GM19467 (cell line): ENCODE results near the gene GRIK4.

ENCODE experiments used
- ATAC-seq: cut with Tn5 transposase; IDR thresholded peaks from one replicate; pipeline ENCODE4 v1.9.1; 2021; ENCODE audit warnings: mild to moderate bottlenecking, moderate library complexity; ENCODE audit not compliant: unreplicated experiment

Gene GRIK4

GRCh38 chr11:120827198-120827597 lies 315.6 kb downstream of the GRIK4 start:
- no peak for ATAC-seq

- ATAC-seq = no peak
Observed at GRCh38 chr11:120827820-120828219, 316.3 kb downstream of the GRIK4 start.

- ATAC-seq = no peak
Observed at GRCh38 chr11:120828847-120829246, 317.3 kb downstream of the GRIK4 start.

- ATAC-seq = no peak
Observed at GRCh38 chr11:120830085-120830620, 318.6 kb downstream of the GRIK4 start.

GRCh38 chr11:120832481-120833238 lies 321.1 kb downstream of the GRIK4 start:
- no peak for ATAC-seq

- no peak for ATAC-seq
Observed at GRCh38 chr11:120834686-120835210, 323.2 kb downstream of the GRIK4 start.

- peak; percentile 83 for ATAC-seq
Observed at GRCh38 chr11:120835601-120836228, 324.2 kb downstream of the GRIK4 start.

GRCh38 chr11:120837696-120838095 lies 326.1 kb downstream of the GRIK4 start:
- ATAC-seq = no peak

GRCh38 chr11:120839201-120839600 lies 327.7 kb downstream of the GRIK4 start:
- ATAC-seq = no peak

GRCh38 chr11:120839846-120840402 lies 328.4 kb downstream of the GRIK4 start:
- no peak for ATAC-seq

- ATAC-seq = no peak
Observed at GRCh38 chr11:120840661-120841060, 329.1 kb downstream of the GRIK4 start.

GRCh38 chr11:120841074-120841473 lies 329.5 kb downstream of the GRIK4 start:
- no peak for ATAC-seq

- ATAC-seq = no peak
Observed at GRCh38 chr11:120842195-120842594, 330.6 kb downstream of the GRIK4 start.

GRCh38 chr11:120853435-120853834 lies 341.9 kb downstream of the GRIK4 start:
- no peak for ATAC-seq

GRCh38 chr11:120854988-120855387 lies 343.4 kb downstream of the GRIK4 start:
- ATAC-seq = no peak

- no peak for ATAC-seq
Observed at GRCh38 chr11:120857508-120857907, 346.0 kb downstream of the GRIK4 start.

GRCh38 chr11:120858740-120859139 lies 347.2 kb downstream of the GRIK4 start:
- ATAC-seq = no peak

- no peak for ATAC-seq
Observed at GRCh38 chr11:120859552-120860295, 348.2 kb downstream of the GRIK4 start.

- no peak for ATAC-seq
Observed at GRCh38 chr11:120863359-120863758, 351.8 kb downstream of the GRIK4 start.

GRCh38 chr11:120867024-120867423 lies 355.5 kb downstream of the GRIK4 start:
- no peak for ATAC-seq

- no peak for ATAC-seq
Observed at GRCh38 chr11:120867531-120867930, 356.0 kb downstream of the GRIK4 start.
